GM06990 (cell line): ENCODE results near the gene MLXIPL.

Experiments
- DNase-seq: peaks from one replicate; pipeline ENCODE4 v3.0.0-alpha.2; 2011; ENCODE audit not compliant: insufficient read length; ENCODE audit errors: extremely low read depth
- H3K27me3 ChIP-seq: replicated peaks from 2 replicates; pipeline ENCODE4 v1.6.0; 2011; ENCODE audit warnings: low read length; ENCODE audit not compliant: control insufficient read depth, insufficient read depth
- H3K36me3 ChIP-seq: 2 replicates; pipeline ENCODE4 v1.5.1; 2011; ENCODE audit warnings: low read length; ENCODE audit not compliant: control insufficient read depth, insufficient read depth
- H3K4me3 ChIP-seq: replicated peaks from 2 replicates; pipeline ENCODE4 v1.5.1; 2011; ENCODE audit warnings: low read depth, mild to moderate bottlenecking, control low read depth, low read length
- TF ChIP-seq, protein P1 (sequence below): IDR thresholded peaks from 2 replicates; pipeline ENCODE4 v1.5.1; 2011; ENCODE audit warnings: low read length, control low read depth, mild to moderate bottlenecking, inconsistent platforms; ENCODE audit not compliant: insufficient read depth, poor library complexity, severe bottlenecking

The MLXIPL gene

GRCh38 chr7:73565675-73566340 is 58.5 kb downstream of the MLXIPL start:
- H3K4me3 ChIP-seq = peak overlapping the region; percentile 37
- no peaks in the 10 kb centered on the region for H3K27me3 ChIP-seq
- TF ChIP-seq, protein P1, sequence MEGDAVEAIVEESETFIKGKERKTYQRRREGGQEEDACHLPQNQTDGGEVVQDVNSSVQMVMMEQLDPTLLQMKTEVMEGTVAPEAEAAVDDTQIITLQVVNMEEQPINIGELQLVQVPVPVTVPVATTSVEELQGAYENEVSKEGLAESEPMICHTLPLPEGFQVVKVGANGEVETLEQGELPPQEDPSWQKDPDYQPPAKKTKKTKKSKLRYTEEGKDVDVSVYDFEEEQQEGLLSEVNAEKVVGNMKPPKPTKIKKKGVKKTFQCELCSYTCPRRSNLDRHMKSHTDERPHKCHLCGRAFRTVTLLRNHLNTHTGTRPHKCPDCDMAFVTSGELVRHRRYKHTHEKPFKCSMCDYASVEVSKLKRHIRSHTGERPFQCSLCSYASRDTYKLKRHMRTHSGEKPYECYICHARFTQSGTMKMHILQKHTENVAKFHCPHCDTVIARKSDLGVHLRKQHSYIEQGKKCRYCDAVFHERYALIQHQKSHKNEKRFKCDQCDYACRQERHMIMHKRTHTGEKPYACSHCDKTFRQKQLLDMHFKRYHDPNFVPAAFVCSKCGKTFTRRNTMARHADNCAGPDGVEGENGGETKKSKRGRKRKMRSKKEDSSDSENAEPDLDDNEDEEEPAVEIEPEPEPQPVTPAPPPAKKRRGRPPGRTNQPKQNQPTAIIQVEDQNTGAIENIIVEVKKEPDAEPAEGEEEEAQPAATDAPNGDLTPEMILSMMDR = no peak
- peaks cover 10% of the 10 kb centered on the region for H3K36me3 ChIP-seq
- no peak for DNase-seq

GRCh38 chr7:73560109-73560835 is 64.0 kb downstream of the MLXIPL start:
- peak; percentile 37 for DNase-seq
- no peaks in the 10 kb centered on the region for H3K27me3 ChIP-seq
- no peak overlapping the region for H3K4me3 ChIP-seq
- no peaks in the 10 kb centered on the region for H3K36me3 ChIP-seq
- TF ChIP-seq, protein P1 = no peak

- peak; percentile 88 for DNase-seq
- peaks cover 5% of the 10 kb centered on the region for H3K36me3 ChIP-seq
- TF ChIP-seq, protein P1 = no peak
- H3K27me3 ChIP-seq = no peaks in the 10 kb centered on the region
- peak within 1 kb of the TSS; percentile 98 for H3K4me3 ChIP-seq
Observed at GRCh38 chr7:73557397-73558257, 66.7 kb downstream of the MLXIPL start, which contains the start of gene BCL7B. Gene BCL7B, minus strand, starts transcription at chr7:73557690. Its CDS starts 112 bp downstream, at chr7:73557578.

GRCh38 chr7:73557108-73557396 is 67.3 kb downstream of the MLXIPL start:
- Histone ChIP-seq H3K4me3 (peak overlapping the region; percentile 98), H3K27me3 (no peaks in the 10 kb centered on the region), H3K36me3 (peaks cover 7% of the 10 kb centered on the region)
- DNase-seq = peak; percentile 96
- TF ChIP-seq, protein P1 = no peak

- H3K27me3 ChIP-seq = no peaks in the 10 kb centered on the region
- peak overlapping the region; percentile 98 for H3K4me3 ChIP-seq
- TF ChIP-seq, protein P1 = no peak
- DNase-seq = no peak
- peaks cover 7% of the 10 kb centered on the region for H3K36me3 ChIP-seq
Observed at GRCh38 chr7:73556208-73557107, 67.9 kb downstream of the MLXIPL start.
